CD4-positive, alpha-beta T cell treated with Interleukin-10 for 1 hour (primary cell): ENCODE results near the gene KCNA1.

Experiments used
- DNase-seq: peaks from one replicate; pipeline ENCODE4 v3.0.0-alpha.2; 2020

The KCNA1 gene

DNA sequence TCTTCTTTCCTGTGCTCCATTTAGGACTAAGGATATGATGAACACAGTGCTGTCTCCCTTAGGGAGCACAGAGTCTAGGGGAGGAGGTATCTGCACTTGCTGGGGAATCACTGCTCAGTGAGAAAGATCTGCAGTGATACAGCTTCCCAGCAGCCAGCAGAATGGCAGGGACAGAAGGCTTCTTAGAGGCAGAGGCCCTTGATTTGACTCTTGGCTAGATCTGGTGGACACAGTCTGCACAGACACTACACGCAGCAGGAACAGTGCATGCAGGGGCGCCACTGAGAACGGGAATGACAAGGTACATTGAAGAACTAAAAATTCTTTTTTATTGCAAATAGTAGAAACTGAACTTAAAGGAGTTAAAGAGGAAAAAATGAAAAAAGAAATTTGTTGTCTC is 51.6 kb downstream of the KCNA1 start:
- DNase-seq: no peak

DNA sequence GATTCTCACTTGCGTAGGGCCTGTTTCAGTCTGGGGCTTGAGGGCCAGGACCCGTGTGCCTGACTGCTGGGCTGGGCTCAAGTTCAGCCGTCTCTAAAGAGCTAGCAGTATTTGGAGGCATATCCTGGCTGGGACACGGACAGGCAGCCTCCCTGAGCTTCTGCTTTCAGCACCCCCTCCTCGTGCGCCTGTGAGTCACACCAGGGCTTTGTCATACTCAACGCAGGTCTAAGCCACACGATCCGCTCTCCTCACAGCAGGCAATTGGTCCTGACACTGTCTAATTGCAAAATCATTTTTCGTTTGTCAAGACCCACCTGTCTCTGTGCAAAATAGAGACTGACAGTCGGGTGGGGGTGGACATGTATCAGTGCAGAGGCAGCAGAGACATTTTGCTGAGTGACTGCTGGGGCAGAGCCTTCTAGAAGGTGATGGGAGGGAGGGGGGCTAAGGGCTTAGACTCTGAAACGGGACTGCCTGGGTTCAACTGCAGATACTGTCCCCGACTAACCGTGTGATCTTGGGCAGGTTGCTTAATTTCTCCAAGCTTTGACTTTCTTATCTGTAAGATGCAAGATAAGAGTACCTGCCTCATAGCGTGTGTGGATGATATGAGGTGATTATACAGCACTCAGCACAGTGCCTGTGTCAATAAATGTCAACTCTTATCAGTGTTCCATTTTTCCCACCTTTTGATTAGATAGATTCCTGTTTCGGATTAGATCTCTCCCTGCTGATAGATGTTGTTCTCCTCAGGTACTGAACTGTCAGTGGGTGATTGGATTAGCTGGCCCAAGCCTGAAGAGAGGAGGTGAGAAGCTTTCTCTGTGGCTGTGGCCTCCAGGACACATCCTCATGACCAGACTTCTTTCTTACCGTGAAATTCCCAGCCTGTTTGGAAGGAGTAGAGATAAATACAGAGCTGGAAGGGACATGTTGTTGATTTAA is 53.1 kb downstream of the KCNA1 start:
- DNase-seq: no peak
